ENCODE measurements around the gene ANKRD23.
"Not testable (repeated sequence)": the region's sequence is repeated elsewhere in the genome, so short reads cannot be mapped to it uniquely, and the experiment has no call there.

Gene ANKRD23

GRCh38 chr2:96805946-96806345 is 37.9 kb downstream of the ANKRD23 start:
- H3K9ac ChIP-seq (ENCODE audit: low read depth, low read length, poor library complexity); H3K4me3 ChIP-seq (ENCODE audit: low read length in 2 of 2); H2BK12ac ChIP-seq (ENCODE audit: low read length); H2AK5ac ChIP-seq (ENCODE audit: low read depth, low read length); H4K8ac ChIP-seq (ENCODE audit: low read depth, low read length); H3K9me3 ChIP-seq (replicated peaks in 1 of 2; ENCODE audit: control insufficient read depth in 2 of 2, insufficient read depth in 1 of 2, low read depth in 1 of 2, low read length in 2 of 2); H3K4me2 ChIP-seq (ENCODE audit: insufficient read depth, low read length, poor library complexity, severe bottlenecking); H3K27ac ChIP-seq (replicated peaks; ENCODE audit: low read length); H3K4ac ChIP-seq (ENCODE audit: low read length); H3K14ac ChIP-seq (ENCODE audit: low read length); H2BK15ac ChIP-seq (ENCODE audit: low read length); H2BK5ac ChIP-seq (ENCODE audit: low read length); H3K4me1 ChIP-seq (ENCODE audit: control insufficient read depth in 2 of 2, insufficient read depth in 1 of 2, low read depth in 1 of 2, low read length in 2 of 2); H4K91ac ChIP-seq (ENCODE audit: low read depth, low read length, poor library complexity); H3K18ac ChIP-seq (ENCODE audit: low read length); H3K27me3 ChIP-seq (ENCODE audit: control insufficient read depth in 3 of 3, insufficient read depth in 3 of 3, low read depth in 1 of 3, low read length in 3 of 3); H2BK120ac ChIP-seq (ENCODE audit: low read depth, low read length); H3K79me1 ChIP-seq (ENCODE audit: low read depth, low read length); DNase-seq (ENCODE audit: low spot score); H2AFZ ChIP-seq (ENCODE audit: low read length); H3K23ac ChIP-seq (ENCODE audit: low read depth, low read length, poor library complexity): not testable (repeated sequence)
- peaks cover 21 to 28% of the 10 kb centered on the region in 2 donors for H3K36me3 ChIP-seq (replicated peaks in 1 of 2; ENCODE audit: control insufficient read depth in 2 of 2, insufficient read depth in 2 of 2, low read length in 2 of 2)
- WGBS, 2 donors (ENCODE audit: extremely low coverage in 2 of 2, insufficient read length in 2 of 2, insufficient replicate concordance in 1 of 2) = no CpG with 5 or more reads among the region's 20 CpGs

GRCh38 chr2:96804986-96805385 is 38.8 kb downstream of the ANKRD23 start:
- H3K4me1 ChIP-seq (ENCODE audit: control insufficient read depth in 2 of 2, insufficient read depth in 1 of 2, low read depth in 1 of 2, low read length in 2 of 2) = no peaks in the 10 kb centered on the region
- DNase-seq (ENCODE audit: low spot score) = no peak
- no peak overlapping the region for H2BK12ac ChIP-seq (ENCODE audit: low read length)
- no peaks in the 10 kb centered on the region for H3K27me3 ChIP-seq (ENCODE audit: control insufficient read depth in 3 of 3, insufficient read depth in 3 of 3, low read depth in 1 of 3, low read length in 3 of 3)
- no peak overlapping the region for H2AFZ ChIP-seq (ENCODE audit: low read length)
- H3K79me1 ChIP-seq (ENCODE audit: low read depth, low read length) = peaks cover 8% of the 10 kb centered on the region
- H4K91ac ChIP-seq (ENCODE audit: low read depth, low read length, poor library complexity) = no peak overlapping the region
- H3K23ac ChIP-seq (ENCODE audit: low read depth, low read length, poor library complexity) = no peak overlapping the region
- no peak overlapping the region for H3K4ac ChIP-seq (ENCODE audit: low read length)
- peaks cover 17 to 23% of the 10 kb centered on the region in 2 donors for H3K36me3 ChIP-seq (replicated peaks in 1 of 2; ENCODE audit: control insufficient read depth in 2 of 2, insufficient read depth in 2 of 2, low read length in 2 of 2)
- no peak overlapping the region for H3K4me3 ChIP-seq (ENCODE audit: low read length in 2 of 2)
- no peak overlapping the region for H4K8ac ChIP-seq (ENCODE audit: low read depth, low read length)
- no peak overlapping the region for H2BK120ac ChIP-seq (ENCODE audit: low read depth, low read length)
- H3K27ac ChIP-seq (replicated peaks; ENCODE audit: low read length) = no peak overlapping the region
- peaks cover 0 to 8% of the 10 kb centered on the region in 2 donors for H3K9me3 ChIP-seq (replicated peaks in 1 of 2; ENCODE audit: control insufficient read depth in 2 of 2, insufficient read depth in 1 of 2, low read depth in 1 of 2, low read length in 2 of 2)
- no peak overlapping the region for H2AK5ac ChIP-seq (ENCODE audit: low read depth, low read length)
- H3K9ac ChIP-seq (ENCODE audit: low read depth, low read length, poor library complexity) = no peak overlapping the region
- no peak overlapping the region for H2BK5ac ChIP-seq (ENCODE audit: low read length)
- no peak overlapping the region for H3K4me2 ChIP-seq (ENCODE audit: insufficient read depth, low read length, poor library complexity, severe bottlenecking)
- no peak overlapping the region for H3K18ac ChIP-seq (ENCODE audit: low read length)
- no peak overlapping the region for H3K14ac ChIP-seq (ENCODE audit: low read length)
- H2BK15ac ChIP-seq (ENCODE audit: low read length) = no peak overlapping the region

GRCh38 chr2:96802721-96803120 is 41.1 kb downstream of the ANKRD23 start:
- no peak overlapping the region for H2BK5ac ChIP-seq (ENCODE audit: low read length)
- H3K4me3 ChIP-seq (ENCODE audit: low read length in 2 of 2) = no peak overlapping the region
- no peak overlapping the region for H3K9ac ChIP-seq (ENCODE audit: low read depth, low read length, poor library complexity)
- H3K27me3 ChIP-seq (ENCODE audit: control insufficient read depth in 3 of 3, insufficient read depth in 3 of 3, low read depth in 1 of 3, low read length in 3 of 3) = no peaks in the 10 kb centered on the region
- H2BK120ac ChIP-seq (ENCODE audit: low read depth, low read length) = no peak overlapping the region
- no CpG with 5 or more reads among the region's 7 CpGs for WGBS, 2 donors (ENCODE audit: extremely low coverage in 2 of 2, insufficient read length in 2 of 2, insufficient replicate concordance in 1 of 2)
- H4K8ac ChIP-seq (ENCODE audit: low read depth, low read length) = no peak overlapping the region
- H2AK5ac ChIP-seq (ENCODE audit: low read depth, low read length) = no peak overlapping the region
- H3K4me2 ChIP-seq (ENCODE audit: insufficient read depth, low read length, poor library complexity, severe bottlenecking) = no peak overlapping the region
- no peak overlapping the region for H3K18ac ChIP-seq (ENCODE audit: low read length)
- peaks cover 0 to 8% of the 10 kb centered on the region in 2 donors for H3K9me3 ChIP-seq (replicated peaks in 1 of 2; ENCODE audit: control insufficient read depth in 2 of 2, insufficient read depth in 1 of 2, low read depth in 1 of 2, low read length in 2 of 2)
- H4K91ac ChIP-seq (ENCODE audit: low read depth, low read length, poor library complexity) = no peak overlapping the region
- no peak overlapping the region for H3K23ac ChIP-seq (ENCODE audit: low read depth, low read length, poor library complexity)
- no peak overlapping the region for H3K4ac ChIP-seq (ENCODE audit: low read length)
- H2BK15ac ChIP-seq (ENCODE audit: low read length) = no peak overlapping the region
- H2AFZ ChIP-seq (ENCODE audit: low read length) = no peak overlapping the region
- no peaks in the 10 kb centered on the region for H3K4me1 ChIP-seq (ENCODE audit: control insufficient read depth in 2 of 2, insufficient read depth in 1 of 2, low read depth in 1 of 2, low read length in 2 of 2)
- DNase-seq (ENCODE audit: low spot score) = no peak
- no peak overlapping the region for H3K27ac ChIP-seq (replicated peaks; ENCODE audit: low read length)
- H3K36me3 ChIP-seq (replicated peaks in 1 of 2; ENCODE audit: control insufficient read depth in 2 of 2, insufficient read depth in 2 of 2, low read length in 2 of 2) = peaks cover 9 to 26% of the 10 kb centered on the region in 2 donors
- H2BK12ac ChIP-seq (ENCODE audit: low read length) = no peak overlapping the region
- no peak overlapping the region for H3K14ac ChIP-seq (ENCODE audit: low read length)
- H3K79me1 ChIP-seq (ENCODE audit: low read depth, low read length) = peaks cover 6% of the 10 kb centered on the region

- Histone ChIP-seq H2AFZ (ENCODE audit: low read length) (no peak overlapping the region), H3K36me3 (replicated peaks in 1 of 2; ENCODE audit: control insufficient read depth in 2 of 2, insufficient read depth in 2 of 2, low read length in 2 of 2) (peaks cover 9 to 26% of the 10 kb centered on the region in 2 donors), H3K18ac (ENCODE audit: low read length) (no peak overlapping the region), H3K79me1 (ENCODE audit: low read depth, low read length) (peaks cover 7% of the 10 kb centered on the region), H3K4me1 (ENCODE audit: control insufficient read depth in 2 of 2, insufficient read depth in 1 of 2, low read depth in 1 of 2, low read length in 2 of 2) (no peaks in the 10 kb centered on the region), H3K27me3 (ENCODE audit: control insufficient read depth in 3 of 3, insufficient read depth in 3 of 3, low read depth in 1 of 3, low read length in 3 of 3) (no peaks in the 10 kb centered on the region), H2BK5ac (ENCODE audit: low read length) (no peak overlapping the region), H4K91ac (ENCODE audit: low read depth, low read length, poor library complexity) (no peak overlapping the region), H3K4me3 (ENCODE audit: low read length in 2 of 2) (no peak overlapping the region), H3K9ac (ENCODE audit: low read depth, low read length, poor library complexity) (no peak overlapping the region), H3K9me3 (replicated peaks in 1 of 2; ENCODE audit: control insufficient read depth in 2 of 2, insufficient read depth in 1 of 2, low read depth in 1 of 2, low read length in 2 of 2) (peaks cover 0 to 8% of the 10 kb centered on the region in 2 donors), H3K4me2 (ENCODE audit: insufficient read depth, low read length, poor library complexity, severe bottlenecking) (no peak overlapping the region), H3K14ac (ENCODE audit: low read length) (no peak overlapping the region), H3K23ac (ENCODE audit: low read depth, low read length, poor library complexity) (no peak overlapping the region), H2BK12ac (ENCODE audit: low read length) (no peak overlapping the region), H3K27ac (replicated peaks; ENCODE audit: low read length) (no peak overlapping the region), H3K4ac (ENCODE audit: low read length) (no peak overlapping the region), H2BK120ac (ENCODE audit: low read depth, low read length) (no peak overlapping the region), H2BK15ac (ENCODE audit: low read length) (no peak overlapping the region), H2AK5ac (ENCODE audit: low read depth, low read length) (no peak overlapping the region), H4K8ac (ENCODE audit: low read depth, low read length) (no peak overlapping the region)
- no CpG with 5 or more reads among the region's 10 CpGs for WGBS, 2 donors (ENCODE audit: extremely low coverage in 2 of 2, insufficient read length in 2 of 2, insufficient replicate concordance in 1 of 2)
- no peak for DNase-seq (ENCODE audit: low spot score)
Observed at GRCh38 chr2:96801786-96802595, 41.8 kb downstream of the ANKRD23 start.

All from neuronal stem cell (in vitro differentiated cells).